Measurements from ENCODE around the gene EMCN.
"Not testable (repeated sequence)": the region's sequence is repeated elsewhere in the genome, so short reads cannot be mapped to it uniquely, and the experiment has no call there.

Gene EMCN, protein sequence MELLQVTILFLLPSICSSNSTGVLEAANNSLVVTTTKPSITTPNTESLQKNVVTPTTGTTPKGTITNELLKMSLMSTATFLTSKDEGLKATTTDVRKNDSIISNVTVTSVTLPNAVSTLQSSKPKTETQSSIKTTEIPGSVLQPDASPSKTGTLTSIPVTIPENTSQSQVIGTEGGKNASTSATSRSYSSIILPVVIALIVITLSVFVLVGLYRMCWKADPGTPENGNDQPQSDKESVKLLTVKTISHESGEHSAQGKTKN

DNA sequence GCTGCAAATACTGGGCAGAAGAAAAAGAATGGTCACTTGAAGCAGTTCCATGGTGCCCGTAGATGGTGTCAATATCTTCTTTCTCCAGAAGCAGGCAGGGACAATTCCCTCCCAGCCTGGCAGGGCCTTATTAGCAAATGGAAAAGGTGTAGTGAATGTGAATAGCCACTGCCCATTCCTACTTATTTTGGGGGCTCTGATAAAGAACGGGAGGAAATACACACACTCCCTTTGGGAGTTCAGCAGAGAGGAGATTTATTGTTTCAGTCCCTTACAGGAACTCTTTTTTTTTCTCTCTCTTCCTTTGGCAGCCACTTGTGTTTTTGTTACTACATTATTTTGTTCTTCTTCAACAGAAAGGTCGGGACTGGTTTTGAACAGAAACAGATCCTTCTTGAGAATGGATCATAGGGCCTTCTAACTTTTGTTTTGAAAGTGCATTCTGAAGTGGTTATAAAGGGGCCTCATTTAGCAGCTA lies at the start of gene EMCN:
Gene EMCN, minus strand, starts transcription at position 159 of the 478 bp plus-strand sequence. Its CDS starts 108 bp downstream, at position 51.
- TF ChIP-seq ZNF274 (IDR thresholded peaks at IDR 0.05; ENCODE audit: low read depth, low read length) = no peak
- H3K4me3 ChIP-seq (ENCODE audit: low read length) = no peak within 1 kb of the TSS

DNA sequence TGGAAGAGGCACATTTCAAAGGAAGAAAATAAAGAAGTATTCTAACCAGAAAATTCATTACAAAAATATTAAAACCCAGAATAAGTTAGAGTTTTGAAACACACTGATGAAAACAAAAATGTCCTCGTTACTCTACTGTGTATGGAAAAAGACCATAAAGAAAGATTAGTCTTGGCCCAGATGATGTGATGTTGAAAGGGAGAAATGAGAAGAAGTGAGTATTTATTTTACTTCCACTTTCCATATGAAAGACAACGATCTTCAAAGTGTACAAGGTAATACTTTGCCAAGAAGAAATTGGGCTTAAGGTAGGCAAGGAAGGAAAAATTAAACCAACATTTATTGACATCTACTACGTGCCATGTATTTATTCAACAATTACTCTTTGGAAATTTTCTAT lies 48.6 kb upstream of the EMCN start:
- no peak for TF ChIP-seq ZNF274 (IDR thresholded peaks at IDR 0.05; ENCODE audit: low read depth, low read length)

DNA sequence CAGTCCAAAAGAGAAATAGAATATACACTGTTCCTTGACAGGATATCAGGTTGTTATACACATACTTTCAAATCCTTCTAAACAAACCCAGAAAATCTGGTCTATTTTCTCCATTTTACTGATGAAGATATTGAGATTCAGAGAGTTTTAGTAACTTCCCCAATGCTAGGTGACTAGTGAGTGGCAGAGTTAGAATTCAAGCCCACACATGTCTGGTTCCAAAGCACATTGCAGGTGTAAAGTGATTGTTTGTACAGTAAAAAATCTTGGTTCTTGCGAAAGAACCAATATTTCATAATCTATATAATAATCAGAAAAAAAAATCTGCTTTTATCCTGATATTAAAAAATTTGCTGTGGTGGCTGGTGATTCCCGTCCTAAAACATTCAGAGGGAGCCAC lies 39.5 kb upstream of the EMCN start:
- no peak for TF ChIP-seq ZNF274 (IDR thresholded peaks at IDR 0.05; ENCODE audit: low read depth, low read length)
- H3K4me3 ChIP-seq (ENCODE audit: low read length) = no peak overlapping the region

More for the DNA sequence above, 48.6 kb upstream of the EMCN start:
- no peak overlapping the region for H3K4me3 ChIP-seq (ENCODE audit: low read length)

DNA sequence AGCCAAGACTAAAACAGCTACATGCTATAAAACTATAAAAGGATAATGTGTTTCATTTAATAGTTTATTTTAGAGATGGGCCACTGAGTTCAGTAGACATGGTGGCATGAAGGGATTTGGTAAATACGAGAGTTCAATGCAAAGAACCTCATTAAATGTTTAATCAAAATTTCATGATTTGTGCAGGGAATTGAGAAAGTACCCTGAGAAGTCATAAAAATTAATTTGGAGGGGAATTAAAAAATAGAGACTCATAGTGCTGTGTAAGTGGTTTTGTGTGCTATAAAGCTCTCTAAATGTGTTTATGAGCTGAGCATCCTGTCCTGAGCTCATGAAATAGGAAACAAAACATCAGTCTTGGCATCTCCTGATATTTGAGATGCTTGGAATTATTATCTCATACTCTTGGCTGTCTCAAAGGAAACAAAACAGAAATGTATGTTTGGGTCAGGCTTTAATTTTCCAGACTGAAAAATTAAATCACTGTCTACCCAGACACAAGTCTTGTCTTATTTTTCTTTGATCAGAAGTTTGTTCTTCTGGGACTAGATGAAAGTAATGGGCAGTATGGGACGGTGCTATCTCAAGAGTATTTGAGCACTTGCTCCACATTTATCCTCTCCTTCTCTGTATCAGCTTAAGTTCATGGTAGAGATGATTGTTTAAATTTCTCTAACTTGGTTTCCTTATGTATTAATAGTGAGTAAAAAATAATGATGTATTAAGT lies 38.0 kb upstream of the EMCN start:
- no peak for TF ChIP-seq ZNF274 (IDR thresholded peaks at IDR 0.05; ENCODE audit: low read depth, low read length)

DNA sequence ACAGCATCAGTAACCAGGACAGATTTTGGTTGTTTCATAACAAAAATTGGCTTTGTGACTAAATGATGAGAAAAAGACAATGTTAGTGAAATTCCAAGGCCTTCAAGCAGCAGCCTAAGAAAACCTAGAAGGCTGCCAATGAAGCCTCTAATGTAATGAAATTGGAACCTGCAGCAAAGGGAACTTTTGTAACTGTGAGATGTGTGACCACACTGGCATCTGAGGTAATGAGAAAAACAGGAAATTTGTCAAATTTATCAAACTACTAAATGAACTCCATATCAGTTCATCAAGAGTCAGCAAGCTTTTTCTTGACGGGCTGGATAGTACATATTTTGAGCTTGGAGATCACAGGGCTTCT lies 30.4 kb upstream of the EMCN start:
- H3K4me3 ChIP-seq (ENCODE audit: low read length) = no peak overlapping the region
- no peak for TF ChIP-seq ZNF274 (IDR thresholded peaks at IDR 0.05; ENCODE audit: low read depth, low read length)

More for the DNA sequence above, 38.0 kb upstream of the EMCN start:
- no peak overlapping the region for H3K4me3 ChIP-seq (ENCODE audit: low read length)

DNA sequence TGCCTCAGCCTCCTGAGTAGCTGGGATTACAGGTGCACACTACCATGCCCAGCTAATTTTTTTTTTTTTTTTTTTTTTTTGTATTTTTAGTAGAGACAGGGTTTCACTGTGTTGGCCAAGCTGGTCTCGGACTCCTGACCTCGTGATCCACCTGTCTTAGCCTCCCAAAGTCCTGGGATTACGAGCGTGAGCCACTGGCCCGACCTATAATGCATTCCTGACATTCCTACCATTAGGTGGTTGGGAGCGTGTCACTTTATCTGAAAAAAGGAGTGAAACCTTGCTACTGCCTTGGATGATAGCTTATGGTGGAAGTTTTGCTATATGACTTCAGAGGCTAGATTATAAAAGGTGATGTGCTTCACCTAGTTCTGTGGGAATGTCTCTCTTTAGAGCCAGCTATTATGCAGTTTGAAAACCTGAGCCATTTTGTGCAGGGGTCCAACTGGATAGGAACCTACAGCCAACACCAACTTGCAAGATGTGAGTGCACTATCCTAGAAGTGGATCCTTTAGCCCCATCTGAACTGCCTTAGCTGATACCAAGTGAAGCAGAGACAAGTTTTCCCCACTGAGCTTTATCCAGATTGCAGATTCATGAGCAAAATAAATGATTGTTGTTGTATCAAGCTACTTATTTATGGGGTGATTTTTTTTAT lies 29.8 kb upstream of the EMCN start:
- TF ChIP-seq ZNF274 (IDR thresholded peaks at IDR 0.05; ENCODE audit: low read depth, low read length) = no peak
- H3K4me3 ChIP-seq (ENCODE audit: low read length) = no peak overlapping the region

DNA sequence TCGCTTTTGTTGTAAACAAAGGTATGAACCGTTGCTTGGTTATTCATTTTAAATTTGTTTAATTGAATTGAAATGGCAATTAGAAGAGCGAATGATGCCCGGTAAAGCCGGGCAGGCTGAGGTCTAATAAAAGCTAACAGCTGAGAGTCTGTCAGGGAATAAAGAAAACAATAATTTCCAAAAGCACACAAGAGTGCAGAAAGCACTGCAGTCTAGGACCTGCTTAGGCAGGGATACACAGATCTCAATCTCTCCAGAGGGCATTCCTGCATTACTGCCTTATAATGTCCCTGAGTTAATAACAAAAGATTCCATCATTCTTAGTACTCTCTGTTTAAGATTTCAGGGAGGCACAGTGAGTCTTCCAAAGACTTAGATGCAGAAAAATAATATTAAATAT lies 27.6 kb upstream of the EMCN start:
- no peak overlapping the region for H3K4me3 ChIP-seq (ENCODE audit: low read length)
- no peak for TF ChIP-seq ZNF274 (IDR thresholded peaks at IDR 0.05; ENCODE audit: low read depth, low read length)

DNA sequence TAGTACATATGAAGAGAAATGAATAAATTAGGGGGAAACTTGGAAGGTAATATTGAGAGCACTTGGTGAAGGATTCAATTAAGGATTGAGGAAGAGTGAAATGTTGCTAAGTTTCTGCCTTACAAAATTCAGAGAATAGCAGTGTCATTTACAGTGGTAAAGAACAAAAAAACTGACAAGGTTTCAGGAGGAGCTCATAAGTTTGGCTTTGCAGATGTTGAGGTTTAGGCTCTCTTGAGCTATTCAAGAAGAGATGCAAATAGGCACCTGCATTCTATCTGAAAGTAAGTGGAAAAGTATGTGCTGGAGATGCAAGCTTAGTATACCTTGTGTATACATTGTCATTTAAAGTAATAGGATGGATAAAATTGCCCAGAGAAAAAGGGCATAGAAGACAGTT lies 22.3 kb upstream of the EMCN start:
- no peak for TF ChIP-seq ZNF274 (IDR thresholded peaks at IDR 0.05; ENCODE audit: low read depth, low read length)
- H3K4me3 ChIP-seq (ENCODE audit: low read length) = no peak overlapping the region

DNA sequence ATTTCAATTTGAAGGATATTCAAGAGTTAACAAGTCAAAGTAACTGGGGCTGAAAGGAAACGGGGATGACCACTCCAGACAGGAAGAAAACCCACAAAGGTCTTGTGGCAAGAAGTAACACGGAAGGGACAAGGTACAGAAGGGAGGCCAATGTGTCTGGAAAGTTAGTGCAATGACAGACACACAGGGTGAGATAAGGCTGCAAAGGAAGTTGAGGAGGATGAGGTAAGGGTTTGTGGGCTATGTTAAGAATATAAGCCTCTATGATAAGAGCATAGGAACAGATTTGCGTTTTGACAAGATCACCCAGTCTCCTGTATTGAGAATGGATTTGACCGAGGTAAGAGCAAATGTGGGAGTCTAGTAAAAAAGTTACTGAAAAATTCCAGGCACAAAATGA lies 21.9 kb upstream of the EMCN start:
- H3K4me3 ChIP-seq (ENCODE audit: low read length) = no peak overlapping the region
- TF ChIP-seq ZNF274 (IDR thresholded peaks at IDR 0.05; ENCODE audit: low read depth, low read length) = no peak

DNA sequence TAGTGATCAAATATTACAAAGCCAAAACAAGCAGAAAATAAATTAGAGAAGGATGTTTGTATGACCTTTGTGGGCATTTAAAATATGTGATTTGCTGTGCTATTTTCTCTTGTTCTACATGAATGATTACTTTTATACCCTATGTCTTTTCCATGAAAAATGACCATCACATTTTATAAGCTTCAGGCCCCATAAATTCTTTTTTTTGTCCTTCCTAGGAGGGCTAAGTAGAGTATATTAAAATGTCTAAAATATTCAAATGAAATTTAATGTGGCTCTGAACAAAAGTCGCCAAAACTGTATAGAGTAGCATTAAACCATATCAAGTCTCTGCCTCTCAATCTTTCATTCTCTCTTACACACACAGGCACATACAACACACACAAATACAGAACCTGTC lies 15.9 kb upstream of the EMCN start:
- H3K4me3 ChIP-seq (ENCODE audit: low read length) = no peak overlapping the region
- no peak for TF ChIP-seq ZNF274 (IDR thresholded peaks at IDR 0.05; ENCODE audit: low read depth, low read length)

DNA sequence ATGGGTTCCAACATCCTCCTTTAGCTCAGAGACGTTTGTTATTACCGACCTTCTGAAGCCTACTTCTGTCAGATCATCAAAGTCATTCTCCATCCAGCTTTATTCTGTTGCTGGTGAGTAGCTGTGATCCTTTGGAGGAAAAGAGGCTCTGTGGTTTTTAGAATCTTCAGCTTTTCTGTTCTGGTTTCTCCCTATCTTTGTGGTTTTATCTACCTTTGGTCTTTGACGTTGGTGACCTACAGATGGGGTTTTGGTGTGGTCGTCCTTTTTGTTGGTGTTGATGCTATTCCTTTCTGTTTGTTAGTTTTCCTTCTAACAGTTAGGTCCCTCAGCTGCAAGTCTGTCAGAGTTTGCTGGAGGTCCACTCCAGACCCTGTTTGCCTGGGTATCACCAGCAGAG lies 12.3 kb upstream of the EMCN start:
- H3K4me3 ChIP-seq (ENCODE audit: low read length) = not testable (repeated sequence)

DNA sequence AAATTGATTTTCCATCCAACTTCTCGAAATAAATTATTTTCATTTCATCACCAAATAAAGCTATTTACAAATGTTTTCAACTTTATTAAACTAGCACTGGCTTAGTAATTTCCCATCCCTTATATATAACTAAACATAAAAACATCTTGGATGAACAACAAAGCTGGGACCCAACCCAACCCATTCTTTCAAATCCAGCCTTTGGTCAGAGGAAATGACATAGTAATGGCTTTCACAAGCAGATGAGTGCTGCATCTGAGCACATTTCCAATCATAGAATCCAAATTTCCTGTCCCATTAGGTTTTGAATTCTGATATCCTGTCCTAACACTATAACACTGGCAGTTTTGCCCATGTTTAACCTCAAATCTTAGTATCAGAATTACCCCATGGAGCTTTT lies 7.9 kb upstream of the EMCN start:
- no peak overlapping the region for H3K4me3 ChIP-seq (ENCODE audit: low read length)
- no peak for TF ChIP-seq ZNF274 (IDR thresholded peaks at IDR 0.05; ENCODE audit: low read depth, low read length)

DNA sequence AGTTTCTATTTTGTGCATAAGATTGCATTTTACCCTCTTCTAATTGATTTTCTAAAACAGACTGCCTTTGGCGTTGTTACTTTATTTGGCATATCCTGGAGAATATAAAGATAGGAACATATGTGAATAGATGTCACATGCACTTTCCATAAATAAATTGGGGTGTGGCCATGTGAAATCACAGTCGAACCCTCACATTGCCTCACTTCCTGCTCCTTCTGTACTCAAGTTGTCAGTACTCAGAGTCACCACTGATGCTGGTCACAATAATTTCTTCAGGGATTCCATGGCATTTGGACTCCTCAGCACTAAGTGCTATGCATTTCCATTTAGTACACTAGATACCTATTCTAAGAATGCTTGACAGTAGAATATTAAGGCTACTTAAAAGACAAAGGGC lies 1.4 kb upstream of the EMCN start:
- no peak overlapping the region for H3K4me3 ChIP-seq (ENCODE audit: low read length)
- TF ChIP-seq ZNF274 (IDR thresholded peaks at IDR 0.05; ENCODE audit: low read depth, low read length) = no peak

DNA sequence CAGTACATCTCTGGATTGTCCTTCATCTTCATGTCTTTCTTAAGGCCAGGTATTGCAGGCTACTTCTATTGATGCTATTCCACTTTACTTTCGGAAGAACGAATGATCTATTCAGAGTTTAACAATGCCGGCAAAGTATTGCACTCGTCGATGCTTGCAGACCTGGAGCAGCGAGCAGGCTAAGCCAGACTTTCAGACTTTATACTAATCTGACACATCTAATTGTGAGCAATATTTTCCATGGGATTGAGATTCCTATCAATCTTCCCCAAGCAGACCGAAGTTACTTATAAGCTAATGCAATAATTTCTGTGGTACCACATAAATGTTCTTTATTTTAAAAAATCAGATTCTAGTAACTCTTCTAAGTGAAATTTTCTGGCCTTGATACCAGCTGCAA lies 1.6 kb downstream of the EMCN start:
- H3K4me3 ChIP-seq (ENCODE audit: low read length) = no peak overlapping the region
- TF ChIP-seq ZNF274 (IDR thresholded peaks at IDR 0.05; ENCODE audit: low read depth, low read length) = no peak

DNA sequence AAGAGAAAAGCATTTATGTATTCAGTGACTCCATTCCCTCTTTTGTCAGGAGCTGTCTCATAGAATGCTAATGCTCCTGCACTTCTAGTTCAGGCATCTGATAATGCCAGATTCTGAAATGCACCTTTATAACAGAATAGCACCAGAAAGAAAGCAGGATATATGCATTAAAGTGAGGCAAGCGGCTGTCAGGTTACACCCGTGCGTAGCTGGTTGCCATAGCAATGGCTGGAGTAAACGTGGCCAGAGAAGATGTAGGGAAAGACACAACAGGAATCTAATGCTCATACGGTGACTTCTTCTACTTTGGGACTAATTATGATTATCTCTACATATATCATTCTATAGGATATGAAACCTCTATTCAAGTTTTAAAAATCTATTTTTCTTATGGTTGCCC lies 5.9 kb downstream of the EMCN start:
- no peak for TF ChIP-seq ZNF274 (IDR thresholded peaks at IDR 0.05; ENCODE audit: low read depth, low read length)

More for the DNA sequence above, 5.9 kb downstream of the EMCN start:
- H3K4me3 ChIP-seq (ENCODE audit: low read length) = no peak overlapping the region

Data from GM08714 (cell line).